Amniotic stem cell (primary cell): Measurements from ENCODE around the gene RHEBL1.
A peak's percentile ranks its signal among the peaks of the same experiment; 100 is the strongest.
"Not testable (repeated sequence)": the region's sequence is repeated elsewhere in the genome, so short reads cannot be mapped to it uniquely, and the experiment has no call there.

Source experiments
- DNase-seq: peaks from one replicate; lab custom pipeline; 2025; lab: John Stamatoyannopoulos, UW

The RHEBL1 gene

GRCh38 chr12:49089821-49090773 is 20.3 kb upstream of the RHEBL1 start:
- no peak for DNase-seq

GRCh38 chr12:49088932-49089330 is 19.2 kb upstream of the RHEBL1 start:
- DNase-seq: no peak

- peak; percentile 78 for DNase-seq
Observed at GRCh38 chr12:49088150-49088931, 18.6 kb upstream of the RHEBL1 start.

GRCh38 chr12:49086116-49086515 is 16.3 kb upstream of the RHEBL1 start:
- DNase-seq: no peak

GRCh38 chr12:49084438-49084837 is 14.7 kb upstream of the RHEBL1 start:
- DNase-seq: no peak

GRCh38 chr12:49079793-49080192 is 10.0 kb upstream of the RHEBL1 start:
- no peak for DNase-seq

GRCh38 chr12:49070971-49071370 is 1.2 kb upstream of the RHEBL1 start:
- no peak for DNase-seq

GRCh38 chr12:49068879-49069506 is 786 bp downstream of the RHEBL1 start:
- DNase-seq: no peak

GRCh38 chr12:49066120-49066519 is 3.7 kb downstream of the RHEBL1 start:
- DNase-seq: no peak

GRCh38 chr12:49064767-49065152 is 5.0 kb downstream of the RHEBL1 start:
- DNase-seq: no peak

GRCh38 chr12:49061916-49062315 is 7.9 kb downstream of the RHEBL1 start:
- DNase-seq: not testable (repeated sequence)

GRCh38 chr12:49061157-49061650 is 8.6 kb downstream of the RHEBL1 start:
- no peak for DNase-seq

- DNase-seq: peak; percentile 92
Observed at GRCh38 chr12:49060237-49061156, 9.3 kb downstream of the RHEBL1 start, which contains the start of gene KMT2D. TSS of gene KMT2D (minus strand) at chr12:49060794. CDS start at chr12:49055324, 5,470 bp downstream.

GRCh38 chr12:49059299-49060171 is 10.2 kb downstream of the RHEBL1 start:
- DNase-seq: no peak

GRCh38 chr12:49059045-49059298 is 10.8 kb downstream of the RHEBL1 start:
- DNase-seq: no peak

- DNase-seq: no peak
Observed at GRCh38 chr12:49058366-49059044, 11.3 kb downstream of the RHEBL1 start.

GRCh38 chr12:49057888-49058287 is 11.9 kb downstream of the RHEBL1 start:
- no peak for DNase-seq

- DNase-seq: peak; percentile 36
Observed at GRCh38 chr12:49055978-49056754, 13.6 kb downstream of the RHEBL1 start.

GRCh38 chr12:49055092-49055491 is 14.7 kb downstream of the RHEBL1 start:
- no peak for DNase-seq
